RWPE1 (cell line): ENCODE measurements around the gene FGR.

Experiments used
- CTCF ChIA-PET: fragments of 350-600 bp; sonication (Branson Sonifier 250); formaldehyde crosslinking; extraction: SDS; loops from one replicate; lab custom pipeline; 2021; lab: Yijun Ruan, JAX
- POLR2A ChIA-PET: fragments of 400-600 bp; formaldehyde crosslinking; extraction: SDS; loops from one replicate; lab custom pipeline; 2020; ENCODE audit warnings: antibody characterized with exemption; ENCODE audit not compliant: low non-redundant PET; lab: Yijun Ruan, JAX
- DNase-seq: peaks from one replicate; pipeline ENCODE4 v3.0.0; 2012; ENCODE audit warnings: low spot score
- H3K27ac ChIP-seq: fragments of 450-650 bp; 2 replicates; pipeline ENCODE4 v1.5.1; 2017
- TF ChIP-seq, protein P1 (sequence below): fragments of 450-650 bp; conservative IDR thresholded peaks from 2 replicates; pipeline ENCODE4 v1.5.1; 2017; ENCODE audit warnings: low read depth, mild to moderate bottlenecking

FGR gene

DNA sequence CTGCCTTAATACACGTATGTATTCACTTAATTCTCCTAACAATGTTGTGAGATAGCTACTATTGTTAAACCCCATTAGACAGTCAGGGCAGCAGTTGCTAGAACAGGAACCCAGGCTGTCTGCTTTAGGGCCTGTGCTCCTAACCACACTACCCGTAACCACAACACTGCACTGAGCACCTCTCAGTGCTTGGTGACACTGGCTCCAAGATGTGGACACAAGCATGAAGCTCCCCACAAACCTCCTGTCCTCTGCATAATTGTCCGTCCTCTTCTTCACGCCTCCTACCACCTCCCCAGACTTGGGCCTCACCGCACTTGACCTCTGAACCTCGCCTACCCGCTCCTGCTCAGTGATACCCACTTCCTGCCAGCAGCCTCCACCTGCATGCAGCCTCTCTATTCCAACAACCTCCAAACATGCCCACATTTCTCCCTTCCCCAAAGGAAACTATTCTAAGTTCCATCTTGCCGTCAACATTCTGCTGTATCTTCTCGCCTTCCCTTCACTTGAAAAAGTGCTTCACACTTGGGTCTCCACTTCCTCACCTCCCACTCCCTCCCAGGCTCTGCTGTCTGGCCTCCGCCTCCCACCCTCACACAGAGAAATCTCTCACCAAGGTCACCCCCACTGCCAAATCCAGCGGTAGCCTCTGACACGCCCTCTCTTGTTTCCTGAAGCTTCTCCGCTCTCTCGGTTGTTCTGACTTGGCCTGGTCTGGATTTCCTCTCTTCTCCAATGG is 16.5 kb downstream of the FGR start:
- TF ChIP-seq, protein P1, sequence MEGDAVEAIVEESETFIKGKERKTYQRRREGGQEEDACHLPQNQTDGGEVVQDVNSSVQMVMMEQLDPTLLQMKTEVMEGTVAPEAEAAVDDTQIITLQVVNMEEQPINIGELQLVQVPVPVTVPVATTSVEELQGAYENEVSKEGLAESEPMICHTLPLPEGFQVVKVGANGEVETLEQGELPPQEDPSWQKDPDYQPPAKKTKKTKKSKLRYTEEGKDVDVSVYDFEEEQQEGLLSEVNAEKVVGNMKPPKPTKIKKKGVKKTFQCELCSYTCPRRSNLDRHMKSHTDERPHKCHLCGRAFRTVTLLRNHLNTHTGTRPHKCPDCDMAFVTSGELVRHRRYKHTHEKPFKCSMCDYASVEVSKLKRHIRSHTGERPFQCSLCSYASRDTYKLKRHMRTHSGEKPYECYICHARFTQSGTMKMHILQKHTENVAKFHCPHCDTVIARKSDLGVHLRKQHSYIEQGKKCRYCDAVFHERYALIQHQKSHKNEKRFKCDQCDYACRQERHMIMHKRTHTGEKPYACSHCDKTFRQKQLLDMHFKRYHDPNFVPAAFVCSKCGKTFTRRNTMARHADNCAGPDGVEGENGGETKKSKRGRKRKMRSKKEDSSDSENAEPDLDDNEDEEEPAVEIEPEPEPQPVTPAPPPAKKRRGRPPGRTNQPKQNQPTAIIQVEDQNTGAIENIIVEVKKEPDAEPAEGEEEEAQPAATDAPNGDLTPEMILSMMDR = no peak
- CTCF ChIA-PET = no interaction called here
- no peak for DNase-seq
- POLR2A ChIA-PET = interaction anchor here (0.6 kb wide), 1 partner anchor 43 kb away, joined by 3 read pairs; no protein-coding TSS in a partner anchor
- no peak overlapping the region for H3K27ac ChIP-seq

DNA sequence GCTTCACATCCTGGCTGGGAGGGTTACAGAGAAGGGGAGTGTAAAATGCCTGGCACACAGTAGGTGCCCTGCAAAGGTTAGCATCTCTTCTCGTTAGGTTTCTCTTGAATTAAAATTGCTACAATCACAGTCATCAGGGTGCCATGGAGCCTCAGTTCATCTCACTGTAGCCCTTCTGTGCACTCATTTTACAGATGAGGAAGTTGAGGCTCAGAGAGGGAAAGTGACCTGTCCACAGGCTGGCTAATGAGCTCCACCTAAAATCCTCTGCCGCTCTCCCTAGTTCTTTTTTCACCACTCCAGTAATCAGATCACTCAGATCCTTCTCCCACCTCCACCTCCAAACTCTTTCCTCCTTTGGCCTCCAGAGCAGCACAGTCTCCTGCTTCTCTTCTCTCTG is 17.6 kb downstream of the FGR start:
- CTCF ChIA-PET = interaction anchor here (1.8 kb wide), 1 partner anchor 45 kb away, joined by 7 read pairs; no protein-coding TSS in a partner anchor
- POLR2A ChIA-PET = no interaction called here
- DNase-seq = no peak
- no peak overlapping the region for H3K27ac ChIP-seq
- TF ChIP-seq, protein P1 = no peak

DNA sequence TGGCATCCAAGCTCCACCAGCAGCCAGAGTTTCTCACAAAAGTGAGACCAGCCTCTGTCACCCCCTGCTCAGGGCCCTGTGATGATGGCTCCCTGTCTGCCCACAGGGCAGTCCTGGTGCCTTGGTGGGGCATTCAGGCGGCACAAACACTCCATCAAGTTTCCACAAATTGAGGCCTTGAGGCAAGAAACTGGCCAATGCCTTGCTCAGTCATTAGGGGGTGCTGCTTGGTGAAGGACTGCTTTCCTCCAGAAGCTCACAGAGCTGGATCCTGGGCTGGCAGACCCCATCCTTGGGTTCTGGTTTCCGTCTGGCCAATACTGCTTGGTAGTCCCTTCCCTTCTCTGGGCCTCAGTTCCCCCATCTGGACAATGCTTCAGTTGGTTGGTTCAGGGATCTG is 18.5 kb downstream of the FGR start:
- ChIA-PET CTCF (interaction anchor here (0.5 to 1.8 kb wide), 4 partner anchors 27 to 116 kb away, joined by 3 to 7 read pairs (median 4); no protein-coding TSS in a partner anchor), POLR2A (no interaction called here)
- H3K27ac ChIP-seq = no peak overlapping the region
- no peak for DNase-seq
- TF ChIP-seq, protein P1 = no peak

DNA sequence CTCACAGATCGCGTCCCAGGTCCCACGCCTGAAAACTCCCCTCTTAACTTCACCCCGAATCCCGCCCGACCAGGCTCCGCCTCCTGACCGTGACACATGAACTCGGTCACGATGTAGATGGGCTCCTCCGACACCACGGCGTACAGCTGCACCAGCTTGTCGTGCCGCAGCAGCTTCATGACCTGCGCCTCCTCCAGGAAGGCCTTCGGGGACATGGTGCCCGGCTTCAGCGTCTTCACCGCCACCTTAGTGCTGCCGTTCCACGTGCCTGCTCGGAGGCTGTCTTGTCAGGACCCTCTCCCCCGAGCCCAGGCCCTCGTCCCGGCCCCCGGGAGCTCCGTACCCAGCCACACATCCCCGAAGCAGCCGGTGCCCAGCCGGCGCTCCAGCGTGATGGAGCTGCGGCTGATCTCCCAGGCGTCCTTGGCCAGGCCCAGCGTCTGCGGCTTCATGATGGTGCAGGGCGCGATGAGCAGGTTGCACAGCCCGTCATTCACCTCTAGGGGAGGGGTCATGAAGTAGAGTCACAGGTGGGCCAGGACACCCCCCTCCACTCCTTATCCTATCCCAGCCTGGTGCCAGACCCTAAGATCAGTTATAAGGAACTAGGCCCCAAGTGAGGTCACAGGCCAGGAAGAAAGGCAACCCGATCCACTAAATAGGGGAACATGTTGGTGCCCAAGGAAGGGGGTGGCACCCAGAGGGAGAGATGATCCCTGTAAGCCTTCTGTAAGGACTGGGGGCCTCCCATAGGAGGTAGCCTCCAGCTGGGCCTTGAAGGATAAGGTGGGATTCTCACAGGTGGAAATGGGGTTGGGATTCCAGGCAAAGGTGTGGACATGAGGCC is 19.4 kb downstream of the FGR start:
- ChIA-PET CTCF (interaction anchor here (0.6 to 1.8 kb wide), 5 partner anchors 28 to 47 kb away, joined by 3 to 7 read pairs (median 4); no protein-coding TSS in a partner anchor), POLR2A (no interaction called here)
- TF ChIP-seq, protein P1 = no peak
- no peak overlapping the region for H3K27ac ChIP-seq
- no peak for DNase-seq

DNA sequence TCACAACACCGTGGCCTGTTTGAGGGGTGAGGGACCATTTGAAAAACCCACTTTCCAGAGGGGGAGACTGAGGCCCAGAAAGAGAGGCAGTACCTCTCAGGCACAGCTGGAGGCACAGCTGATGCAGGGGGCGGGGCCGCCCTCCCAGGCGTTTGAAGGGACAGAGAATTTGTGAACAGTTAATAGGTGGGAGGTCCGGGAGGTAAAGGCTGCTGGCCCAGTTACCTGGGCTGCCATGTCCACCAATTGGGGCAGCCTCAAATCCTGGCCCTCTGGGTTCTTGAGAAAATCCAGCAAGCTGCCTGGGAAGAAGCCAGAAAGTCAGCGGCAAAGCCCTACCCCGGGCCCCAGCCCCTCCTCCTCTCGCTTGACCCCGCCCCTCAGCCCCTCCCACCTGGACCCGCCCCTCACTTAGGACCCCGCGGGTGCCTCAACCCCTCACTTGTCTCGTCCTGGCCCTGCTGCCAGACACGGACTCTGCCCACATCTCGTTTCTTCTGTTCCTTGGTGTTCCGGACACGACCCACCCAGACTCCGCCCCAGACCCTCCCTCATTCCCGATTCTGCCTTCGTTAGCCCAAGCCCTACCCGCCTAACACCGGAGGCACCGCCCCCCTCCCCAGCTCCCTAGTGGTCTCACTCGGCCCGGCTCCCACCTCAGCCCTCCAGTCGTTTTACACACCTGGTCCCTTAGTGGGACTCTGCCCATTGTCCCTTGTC is 20.2 kb downstream of the FGR start:
- DNase-seq = no peak
- TF ChIP-seq, protein P1 = no peak
- ChIA-PET POLR2A (no interaction called here), CTCF (interaction anchor here (0.6 to 1.7 kb wide), 4 partner anchors 12 to 49 kb away, joined by 3 to 6 read pairs (median 3); no protein-coding TSS in a partner anchor)
- no peak overlapping the region for H3K27ac ChIP-seq
